ENCODE data around the gene FHIT. TPM values are rescaled to one million over a fixed set of nuclear protein-coding genes. Genes with fewer than 3 reads are reported as not detected.

FHIT gene
- total RNA-seq, 4 donors from 2014 or later = 3.5 to 17.0 (median 16.7) TPM

GRCh38 chr3:60188803-60189202 lies 1062.4 kb downstream of the FHIT start:
- DNase-seq = no peak
- no peaks in the 10 kb centered on the region for H3K27me3 ChIP-seq
- no peak overlapping the region for H3K27ac ChIP-seq
- no peaks in the 10 kb centered on the region for H3K36me3 ChIP-seq
- H3K9me3 ChIP-seq = no peaks in the 10 kb centered on the region
- no peak for TF ChIP-seq POLR2A (IDR thresholded peaks at IDR 0.05)
- TF ChIP-seq, protein P1, sequence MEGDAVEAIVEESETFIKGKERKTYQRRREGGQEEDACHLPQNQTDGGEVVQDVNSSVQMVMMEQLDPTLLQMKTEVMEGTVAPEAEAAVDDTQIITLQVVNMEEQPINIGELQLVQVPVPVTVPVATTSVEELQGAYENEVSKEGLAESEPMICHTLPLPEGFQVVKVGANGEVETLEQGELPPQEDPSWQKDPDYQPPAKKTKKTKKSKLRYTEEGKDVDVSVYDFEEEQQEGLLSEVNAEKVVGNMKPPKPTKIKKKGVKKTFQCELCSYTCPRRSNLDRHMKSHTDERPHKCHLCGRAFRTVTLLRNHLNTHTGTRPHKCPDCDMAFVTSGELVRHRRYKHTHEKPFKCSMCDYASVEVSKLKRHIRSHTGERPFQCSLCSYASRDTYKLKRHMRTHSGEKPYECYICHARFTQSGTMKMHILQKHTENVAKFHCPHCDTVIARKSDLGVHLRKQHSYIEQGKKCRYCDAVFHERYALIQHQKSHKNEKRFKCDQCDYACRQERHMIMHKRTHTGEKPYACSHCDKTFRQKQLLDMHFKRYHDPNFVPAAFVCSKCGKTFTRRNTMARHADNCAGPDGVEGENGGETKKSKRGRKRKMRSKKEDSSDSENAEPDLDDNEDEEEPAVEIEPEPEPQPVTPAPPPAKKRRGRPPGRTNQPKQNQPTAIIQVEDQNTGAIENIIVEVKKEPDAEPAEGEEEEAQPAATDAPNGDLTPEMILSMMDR (IDR thresholded peaks at IDR 0.05) = no peak
- H3K4me3 ChIP-seq = no peak overlapping the region
- H3K4me1 ChIP-seq = no peaks in the 10 kb centered on the region

DNA sequence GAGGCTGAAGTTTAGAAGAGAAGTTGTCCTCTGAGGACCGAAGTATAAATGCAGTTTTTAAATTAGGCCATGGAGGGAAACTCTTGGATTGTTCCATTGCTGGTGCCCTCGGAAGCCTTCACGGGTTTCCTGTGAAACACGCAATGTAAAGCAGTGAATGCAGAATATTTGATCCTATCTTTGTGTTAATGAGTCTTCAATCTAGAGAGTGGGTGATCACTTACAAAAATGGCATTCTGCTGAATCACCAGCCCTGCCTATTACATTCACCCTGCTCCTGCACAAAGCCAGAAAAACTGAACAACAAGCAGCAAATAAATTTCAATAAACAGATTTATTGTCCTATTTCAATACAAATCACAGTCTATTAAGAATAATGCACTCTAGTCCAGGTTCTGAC lies 1063.9 kb downstream of the FHIT start:
- no peaks in the 10 kb centered on the region for H3K36me3 ChIP-seq
- no peak for TF ChIP-seq POLR2A (IDR thresholded peaks at IDR 0.05)
- TF ChIP-seq, protein P1 (IDR thresholded peaks at IDR 0.05) = no peak
- no peaks in the 10 kb centered on the region for H3K9me3 ChIP-seq
- no peaks in the 10 kb centered on the region for H3K27me3 ChIP-seq
- no peak overlapping the region for H3K27ac ChIP-seq
- H3K4me1 ChIP-seq = no peaks in the 10 kb centered on the region
- no peak overlapping the region for H3K4me3 ChIP-seq
- DNase-seq = no peak

DNA sequence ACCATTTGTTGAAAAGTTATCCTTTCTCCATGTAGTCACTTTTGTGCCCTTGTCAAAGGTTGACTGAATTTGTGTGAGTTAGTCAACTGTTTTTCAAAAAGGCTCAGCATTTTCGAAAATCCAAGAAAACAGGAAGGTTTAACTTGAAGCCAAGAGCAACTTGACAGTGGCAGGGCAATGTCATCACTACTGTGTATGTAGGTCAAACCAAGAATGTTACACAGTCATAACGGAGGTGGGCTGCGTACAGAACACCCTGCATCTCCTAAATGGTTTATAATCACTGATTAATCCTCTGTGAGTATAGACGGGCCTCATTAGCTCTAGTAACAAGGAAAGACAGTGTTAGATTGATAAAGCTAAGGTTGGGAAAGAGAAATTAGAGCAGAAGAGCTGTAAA lies 1064.9 kb downstream of the FHIT start:
- no peaks in the 10 kb centered on the region for H3K9me3 ChIP-seq
- H3K36me3 ChIP-seq = no peaks in the 10 kb centered on the region
- no peak overlapping the region for H3K4me3 ChIP-seq
- no peaks in the 10 kb centered on the region for H3K4me1 ChIP-seq
- no peaks in the 10 kb centered on the region for H3K27me3 ChIP-seq
- H3K27ac ChIP-seq = no peak overlapping the region
- TF ChIP-seq, protein P1 (IDR thresholded peaks at IDR 0.05) = no peak
- no peak for TF ChIP-seq POLR2A (IDR thresholded peaks at IDR 0.05)
- no peak for DNase-seq

DNA sequence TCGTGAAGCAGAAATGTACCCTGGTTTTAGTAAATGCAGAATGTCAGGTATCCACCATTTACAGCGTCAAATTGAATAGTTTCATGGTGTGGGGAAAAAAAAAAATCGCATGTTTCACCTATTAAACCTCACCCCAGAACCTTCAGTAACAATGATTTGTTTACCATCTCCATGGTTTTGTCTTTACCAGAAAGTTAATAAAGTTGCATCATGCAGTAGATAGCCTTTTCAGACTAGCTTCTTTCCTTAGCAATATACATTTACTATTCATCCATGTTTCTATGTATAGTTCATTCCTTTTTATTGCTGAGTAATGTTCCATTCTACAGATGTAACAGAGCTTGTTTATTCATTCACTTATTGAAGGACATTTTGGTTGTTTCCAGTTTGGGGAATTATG lies 1066.1 kb downstream of the FHIT start:
- Histone ChIP-seq H3K9me3 (no peaks in the 10 kb centered on the region), H3K4me1 (no peaks in the 10 kb centered on the region), H3K27me3 (no peaks in the 10 kb centered on the region), H3K4me3 (no peak overlapping the region), H3K27ac (no peak overlapping the region), H3K36me3 (no peaks in the 10 kb centered on the region)
- TF ChIP-seq, protein P1 (IDR thresholded peaks at IDR 0.05) = no peak
- no peak for TF ChIP-seq POLR2A (IDR thresholded peaks at IDR 0.05)
- no peak for DNase-seq

DNA sequence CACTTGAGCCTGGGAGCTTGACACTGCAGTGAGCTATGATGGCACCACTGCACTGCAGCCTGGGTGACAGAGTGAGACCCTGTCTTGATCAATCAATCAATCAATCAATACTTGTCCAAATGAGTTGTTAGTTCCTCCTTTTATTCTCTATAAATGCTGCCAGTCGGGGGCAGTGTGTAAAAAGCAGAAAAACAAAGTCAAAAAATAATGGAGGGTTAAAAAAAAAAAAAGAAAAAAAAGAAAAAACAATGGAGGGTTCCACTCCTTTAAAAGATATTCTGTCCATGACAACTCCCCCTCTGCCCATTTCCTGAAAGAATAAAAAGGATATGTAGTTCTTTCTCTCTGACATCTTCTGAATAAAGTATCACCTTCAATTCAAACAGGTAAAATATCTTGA lies 1068.6 kb downstream of the FHIT start:
- Histone ChIP-seq H3K4me1 (no peaks in the 10 kb centered on the region), H3K27me3 (no peaks in the 10 kb centered on the region), H3K36me3 (no peaks in the 10 kb centered on the region), H3K4me3 (no peak overlapping the region), H3K27ac (no peak overlapping the region), H3K9me3 (no peaks in the 10 kb centered on the region)
- no peak for TF ChIP-seq POLR2A (IDR thresholded peaks at IDR 0.05)
- TF ChIP-seq, protein P1 (IDR thresholded peaks at IDR 0.05) = no peak
- DNase-seq = no peak

Measured in Peyer's patch (tissue), 4 donors.